Retinal pigment epithelial cell (primary cell): ENCODE measurements around the gene FXYD7.

Experiments used
- DNase-seq: peaks from one replicate; pipeline ENCODE4 v3.0.0-alpha.2; 2010; ENCODE audit warnings: low read depth
- H3K4me3 ChIP-seq: 2 replicates; pipeline ENCODE4 v1.5.1; 2011; ENCODE audit warnings: mild to moderate bottlenecking, low read length, control low read depth, moderate library complexity
- CTCF ChIP-seq: conservative IDR thresholded peaks from 2 replicates; pipeline ENCODE4 v1.5.1; 2011; ENCODE audit warnings: low read depth, low read length, control low read depth, inconsistent platforms

FXYD7 gene

GRCh38 chr19:35118268-35119020, 24.6 kb upstream of the FXYD7 start:
- TF ChIP-seq CTCF: no peak
- no peak overlapping the region for H3K4me3 ChIP-seq
- DNase-seq: no peak

- no peak overlapping the region for H3K4me3 ChIP-seq
- no peak for DNase-seq
- TF ChIP-seq CTCF: no peak
Observed at GRCh38 chr19:35119091-35119490, 24.0 kb upstream of the FXYD7 start.

GRCh38 chr19:35119578-35120155, 23.4 kb upstream of the FXYD7 start:
- no peak for TF ChIP-seq CTCF
- no peak for DNase-seq

GRCh38 chr19:35120492-35120891, 22.6 kb upstream of the FXYD7 start:
- DNase-seq: no peak
- H3K4me3 ChIP-seq: no peak overlapping the region

More at GRCh38 chr19:35119578-35120155, 23.4 kb upstream of the FXYD7 start:
- no peak overlapping the region for H3K4me3 ChIP-seq

GRCh38 chr19:35120898-35121297, 22.2 kb upstream of the FXYD7 start:
- no peak overlapping the region for H3K4me3 ChIP-seq
- DNase-seq: no peak
- no peak for TF ChIP-seq CTCF

More at GRCh38 chr19:35120492-35120891, 22.6 kb upstream of the FXYD7 start:
- TF ChIP-seq CTCF: no peak

GRCh38 chr19:35122687-35123551, 20.1 kb upstream of the FXYD7 start:
- no peak for TF ChIP-seq CTCF
- DNase-seq: no peak
- no peak overlapping the region for H3K4me3 ChIP-seq
